HG03095 (cell line): ENCODE measurements around the gene ZFP28.

ENCODE experiments used
- ATAC-seq: cut with Tn5 transposase; IDR thresholded peaks from one replicate; pipeline ENCODE4 v1.9.1; 2021; ENCODE audit warnings: moderate library complexity; ENCODE audit not compliant: unreplicated experiment

The ZFP28 gene

GRCh38 chr19:56538761-56539263, at the start of gene ZFP28:
TSS of gene ZFP28 (plus strand) at chr19:56538948. CDS start at chr19:56539019, 71 bp downstream.
- ATAC-seq: peak; percentile 38

- no peak for ATAC-seq
Measured at GRCh38 chr19:56491399-56491798, 47.3 kb upstream of the ZFP28 start.

GRCh38 chr19:56504581-56504980, 34.2 kb upstream of the ZFP28 start:
- ATAC-seq: no peak

GRCh38 chr19:56507446-56508289, 31.1 kb upstream of the ZFP28 start, which contains the start of gene ZNF471:
TSS of gene ZNF471 (plus strand) at chr19:56507855. CDS start at chr19:56511572, 3,717 bp downstream.
- ATAC-seq: no peak

GRCh38 chr19:56508290-56508778, 30.4 kb upstream of the ZFP28 start:
- no peak for ATAC-seq

GRCh38 chr19:56525214-56525860, 13.4 kb upstream of the ZFP28 start:
- ATAC-seq: no peak

- ATAC-seq: no peak
Measured at GRCh38 chr19:56537442-56537841, 1.3 kb upstream of the ZFP28 start.

- peak; percentile 66 for ATAC-seq
Measured at GRCh38 chr19:56538254-56538760, 441 bp upstream of the ZFP28 start.

- ATAC-seq: no peak
Measured at GRCh38 chr19:56543776-56544175, 5.0 kb downstream of the ZFP28 start.

- no peak for ATAC-seq
Measured at GRCh38 chr19:56547535-56547934, 8.8 kb downstream of the ZFP28 start.

- no peak for ATAC-seq
Measured at GRCh38 chr19:56554272-56554869, 15.6 kb downstream of the ZFP28 start.

- ATAC-seq: no peak
Measured at GRCh38 chr19:56562766-56563165, 24.0 kb downstream of the ZFP28 start.

GRCh38 chr19:56566904-56567273, 28.1 kb downstream of the ZFP28 start:
- peak; percentile 33 for ATAC-seq

GRCh38 chr19:56567274-56568120, 28.7 kb downstream of the ZFP28 start, which contains the start of gene ZNF470:
TSS of gene ZNF470 (plus strand) at chr19:56567468. CDS start at chr19:56570312, 2,844 bp downstream.
- peak; percentile 96 for ATAC-seq

GRCh38 chr19:56572589-56572988, 33.8 kb downstream of the ZFP28 start:
- no peak for ATAC-seq

- ATAC-seq: no peak
Measured at GRCh38 chr19:56573914-56574313, 35.2 kb downstream of the ZFP28 start.

- no peak for ATAC-seq
Measured at GRCh38 chr19:56577719-56578602, 39.2 kb downstream of the ZFP28 start.

GRCh38 chr19:56594446-56594782, 55.7 kb downstream of the ZFP28 start:
- ATAC-seq: no peak
